ENCODE data around the gene CCDC187. TPM values are rescaled to one million over a fixed set of nuclear protein-coding genes. Genes with fewer than 3 reads are reported as not detected.
A peak's percentile ranks its signal among the peaks of the same experiment; 100 is the strongest.

CCDC187 gene
- total and polyA plus RNA-seq, 2 of the 13 experiments (the other 11 are each of a cell fraction or from before 2014, with no cell fraction given) = 0.03 to 0.13 TPM

- CTCF ChIA-PET (ENCODE audit: low intra/inter-chr PET ratio, low total read pairs) = no interaction called here
- FAIRE-seq (no peak), ATAC-seq (no peak), DNase-seq (ENCODE audit: low spot score) (no peak)
- WGBS (ENCODE audit: low lambda C conversion rate) = 5% methylated on average over 4 of the region's 17 CpGs
- no TSS peak for BruUV-seq (replicated peaks)
- in situ Hi-C loops (cut with HindIII; ENCODE audit: extremely low pct_ligation_motif_present, low pct_unique_long_range_greater_than_20kb) (loop anchor here (25.0 kb wide), 1 partner anchor 310 kb away; no protein-coding TSS in a partner anchor), intact Hi-C loops (cut with micrococcal nuclease; ENCODE audit: unreplicated experiment) (no loop called here)
- Histone ChIP-seq H3K27ac (ENCODE audit: extremely low read length, insufficient read depth, low read length) (no peak overlapping the region), H3K27me3 (ENCODE audit: control insufficient read depth in 1 of 2, insufficient read depth in 2 of 2, low read length in 2 of 2) (peaks cover 22 to 90% of the 10 kb centered on the region in 2 experiments), H3K4me2 (ENCODE audit: low read depth, low read length) (no peak overlapping the region), H2AFZ (ENCODE audit: low read length) (no peak overlapping the region), H3K9me3 (ENCODE audit: low read length) (no peaks in the 10 kb centered on the region), H3K9ac (ENCODE audit: insufficient read depth, low read depth, low read length) (no peak overlapping the region), H3K4me3 (replicated peaks in 1 of 3; ENCODE audit: insufficient read depth in 1 of 3, low read depth in 2 of 3, low read length in 3 of 3) (no peak overlapping the region; a peak in 1 of 6 replicates), H3K36me3 (replicated peaks in 1 of 2; ENCODE audit: control insufficient read depth in 1 of 2, insufficient read depth in 2 of 2, low read length in 2 of 2) (no peaks in the 10 kb centered on the region), H4K20me1 (ENCODE audit: insufficient read depth, low read length) (no peaks in the 10 kb centered on the region), H3K4me1 (ENCODE audit: insufficient read depth, low read length) (peaks cover 42% of the 10 kb centered on the region), H3K79me2 (ENCODE audit: insufficient read depth, low read length) (no peaks in the 10 kb centered on the region)
- POLR2A ChIA-PET = no interaction called here
- TF ChIP-seq THRA (CRISPR knock-in tag; IDR thresholded peaks at IDR 0.05; ENCODE audit: borderline replicate concordance) = no peak
- TF ChIP-seq HNRNPL (IDR thresholded peaks at IDR 0.05; ENCODE audit: low read depth, low read length) = peak; percentile 43; the same call in 1 of the 2 replicates
- no peak for TF ChIP-seq ZNF816 (CRISPR knock-in tag; IDR thresholded peaks at IDR 0.05; ENCODE audit: borderline replicate concordance)
- TF ChIP-seq ZNF530 (CRISPR knock-in tag; IDR thresholded peaks at IDR 0.05; ENCODE audit: low read depth) = no peak
- TF ChIP-seq, protein P1, sequence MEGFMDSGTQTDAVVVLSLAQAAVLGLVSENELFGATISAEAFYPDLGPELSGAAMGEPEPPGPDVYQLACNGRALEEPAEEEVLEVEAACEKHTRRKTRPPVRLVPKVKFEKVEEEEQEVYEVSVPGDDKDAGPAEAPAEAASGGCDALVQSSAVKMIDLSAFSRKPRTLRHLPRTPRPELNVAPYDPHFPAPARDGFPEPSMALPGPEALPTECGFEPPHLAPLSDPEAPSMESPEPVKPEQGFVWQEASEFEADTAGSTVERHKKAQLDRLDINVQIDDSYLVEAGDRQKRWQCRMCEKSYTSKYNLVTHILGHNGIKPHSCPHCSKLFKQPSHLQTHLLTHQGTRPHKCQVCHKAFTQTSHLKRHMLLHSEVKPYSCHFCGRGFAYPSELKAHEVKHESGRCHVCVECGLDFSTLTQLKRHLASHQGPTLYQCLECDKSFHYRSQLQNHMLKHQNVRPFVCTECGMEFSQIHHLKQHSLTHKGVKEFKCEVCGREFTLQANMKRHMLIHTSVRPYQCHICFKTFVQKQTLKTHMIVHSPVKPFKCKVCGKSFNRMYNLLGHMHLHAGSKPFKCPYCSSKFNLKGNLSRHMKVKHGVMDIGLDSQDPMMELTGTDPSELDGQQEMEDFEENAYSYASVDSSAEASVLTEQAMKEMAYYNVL (CRISPR knock-in tag; IDR thresholded peaks at IDR 0.05; ENCODE audit: borderline replicate concordance) = no peak
- TF ChIP-seq HDAC2 (CRISPR knock-in tag; IDR thresholded peaks at IDR 0.05) = no peak
- TF ChIP-seq KLF9 (CRISPR knock-in tag; IDR thresholded peaks at IDR 0.05; ENCODE audit: low read depth) = no peak
- TF ChIP-seq ATF7 (IDR thresholded peaks at IDR 0.05) = no peak
- TF ChIP-seq ATF7 (CRISPR knock-in tag; IDR thresholded peaks at IDR 0.05) = no peak
- TF ChIP-seq GABPB1 (CRISPR knock-in tag; IDR thresholded peaks at IDR 0.05) = peak; percentile 5; the same call in 1 of the 2 replicates
- no peak for TF ChIP-seq ZNF501 (CRISPR knock-in tag; IDR thresholded peaks at IDR 0.05)
- no peak for TF ChIP-seq DBP (CRISPR knock-in tag; IDR thresholded peaks at IDR 0.05; ENCODE audit: not compliant biosample characterization)
- TF ChIP-seq, protein P2, sequence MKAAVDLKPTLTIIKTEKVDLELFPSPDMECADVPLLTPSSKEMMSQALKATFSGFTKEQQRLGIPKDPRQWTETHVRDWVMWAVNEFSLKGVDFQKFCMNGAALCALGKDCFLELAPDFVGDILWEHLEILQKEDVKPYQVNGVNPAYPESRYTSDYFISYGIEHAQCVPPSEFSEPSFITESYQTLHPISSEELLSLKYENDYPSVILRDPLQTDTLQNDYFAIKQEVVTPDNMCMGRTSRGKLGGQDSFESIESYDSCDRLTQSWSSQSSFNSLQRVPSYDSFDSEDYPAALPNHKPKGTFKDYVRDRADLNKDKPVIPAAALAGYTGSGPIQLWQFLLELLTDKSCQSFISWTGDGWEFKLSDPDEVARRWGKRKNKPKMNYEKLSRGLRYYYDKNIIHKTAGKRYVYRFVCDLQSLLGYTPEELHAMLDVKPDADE (CRISPR knock-in tag; IDR thresholded peaks at IDR 0.05) = no peak
- no peak for TF ChIP-seq YEATS2 (CRISPR knock-in tag; IDR thresholded peaks at IDR 0.05; ENCODE audit: borderline replicate concordance)
- TF ChIP-seq ZNF569 (CRISPR knock-in tag; IDR thresholded peaks at IDR 0.05; ENCODE audit: borderline replicate concordance) = no peak
- no peak for TF ChIP-seq CSRNP2 (CRISPR knock-in tag; conservative IDR thresholded peaks at IDR 0.05; ENCODE audit: low read depth)
- no peak for TF ChIP-seq SIN3B (IDR thresholded peaks at IDR 0.05; ENCODE audit: low read length)
Observed at GRCh38 chr9:136326761-136327303, 22.9 kb upstream of the CCDC187 start.
